GM18526 (cell line): Measurements from ENCODE around the gene BRSK1.

Experiments used
- POLR2A ChIP-seq: IDR thresholded peaks from 3 replicates; pipeline ENCODE4 v1.6.1; 2011; ENCODE audit not compliant: insufficient read length; ENCODE audit errors: extremely low read depth

BRSK1 gene

GRCh38 chr19:55345818-55346724 lies 62.3 kb downstream of the BRSK1 start:
- TF ChIP-seq POLR2A = no peak

GRCh38 chr19:55346725-55347441 lies 63.1 kb downstream of the BRSK1 start:
- no peak for TF ChIP-seq POLR2A

GRCh38 chr19:55347442-55348009 lies 63.7 kb downstream of the BRSK1 start:
- TF ChIP-seq POLR2A = no peak

- no peak for TF ChIP-seq POLR2A
Observed at GRCh38 chr19:55348317-55349034, 64.7 kb downstream of the BRSK1 start.

- no peak for TF ChIP-seq POLR2A
Observed at GRCh38 chr19:55350620-55351315, 67.0 kb downstream of the BRSK1 start.

GRCh38 chr19:55352040-55352439 lies 68.2 kb downstream of the BRSK1 start:
- TF ChIP-seq POLR2A = no peak

- no peak for TF ChIP-seq POLR2A
Observed at GRCh38 chr19:55352549-55353145, 68.8 kb downstream of the BRSK1 start.

GRCh38 chr19:55353356-55353802 lies 69.6 kb downstream of the BRSK1 start:
- no peak for TF ChIP-seq POLR2A

GRCh38 chr19:55353803-55354697 lies 70.3 kb downstream of the BRSK1 start:
- TF ChIP-seq POLR2A = no peak

- TF ChIP-seq POLR2A = no peak
Observed at GRCh38 chr19:55354698-55355212, 71.0 kb downstream of the BRSK1 start, which contains the start of gene COX6B2. Gene COX6B2, minus strand, starts transcription at chr19:55354719. Its CDS starts 198 bp downstream, at chr19:55354521.

- TF ChIP-seq POLR2A = no peak
Observed at GRCh38 chr19:55355213-55355821, 71.5 kb downstream of the BRSK1 start.

GRCh38 chr19:55358493-55358892 lies 74.7 kb downstream of the BRSK1 start:
- no peak for TF ChIP-seq POLR2A
